Astrocyte (in vitro differentiated cells and primary cell): ENCODE data around the gene PFDN1. TPM values are rescaled to one million over a fixed set of nuclear protein-coding genes. Genes with fewer than 3 reads are reported as not detected.

ENCODE experiments used
- DNase-seq: peaks from one replicate; pipeline ENCODE4 v3.0.0-alpha.2; 2010; ENCODE audit warnings: low read depth
- FAIRE-seq: peaks from 2 replicates; lab custom pipeline; 2011; peaks lifted over from hg19 to GRCh38; lab: Jason Lieb, UNC
- H2AFZ ChIP-seq: 2 replicates; pipeline ENCODE4 v1.6.0; 2012; ENCODE audit warnings: low read depth, low read length, inconsistent platforms
- H3K27ac ChIP-seq: 2 replicates; pipeline ENCODE4 v1.5.1; 2011; ENCODE audit warnings: low read depth, low read length, inconsistent platforms
- H3K27me3 ChIP-seq: 2 replicates; pipeline ENCODE4 v1.6.0; 2011; ENCODE audit warnings: low read length, inconsistent platforms; ENCODE audit not compliant: insufficient read depth
- H3K36me3 ChIP-seq: 2 replicates; pipeline ENCODE4 v1.5.1; 2011; ENCODE audit warnings: low read length, inconsistent platforms; ENCODE audit not compliant: insufficient read depth
- H3K4me1 ChIP-seq: 2 replicates; pipeline ENCODE4 v1.5.1; 2011; ENCODE audit warnings: low read length, inconsistent platforms; ENCODE audit not compliant: insufficient read depth
- H3K4me2 ChIP-seq: 2 replicates; pipeline ENCODE4 v1.6.0; 2012; ENCODE audit warnings: low read length, inconsistent platforms
- H3K4me3 ChIP-seq: 2 replicates; pipeline ENCODE4 v1.5.1; 2011; ENCODE audit warnings: low read depth, mild to moderate bottlenecking, low read length, inconsistent platforms; ENCODE audit not compliant: insufficient read depth
- H3K79me2 ChIP-seq: 2 replicates; pipeline ENCODE4 v1.6.0; 2012; ENCODE audit warnings: mild to moderate bottlenecking, low read length, inconsistent platforms; ENCODE audit not compliant: insufficient read depth
- H3K9ac ChIP-seq: 2 replicates; pipeline ENCODE4 v1.6.0; 2012; ENCODE audit warnings: mild to moderate bottlenecking, low read length, inconsistent platforms
- H3K9me3 ChIP-seq: 2 replicates; pipeline ENCODE4 v1.5.1; 2012; ENCODE audit warnings: low read depth, mild to moderate bottlenecking, low read length, inconsistent platforms; ENCODE audit not compliant: insufficient read depth
- H4K20me1 ChIP-seq: 2 replicates; pipeline ENCODE4 v1.6.0; 2012; ENCODE audit warnings: low read length, inconsistent platforms; ENCODE audit not compliant: insufficient read depth
- H3K27ac Mint-ChIP-seq: one replicate; pipeline ENCODE4 v1.8.0; 2021; ENCODE audit warnings: mild to moderate bottlenecking, mixed read lengths; ENCODE audit not compliant: unreplicated experiment
- H3K27me3 Mint-ChIP-seq: one replicate; pipeline ENCODE4 v1.8.0; 2021; ENCODE audit warnings: low read depth, mixed read lengths; ENCODE audit not compliant: unreplicated experiment
- H3K36me3 Mint-ChIP-seq: one replicate; pipeline ENCODE4 v1.8.0; 2021; ENCODE audit warnings: low read depth, mixed read lengths; ENCODE audit not compliant: unreplicated experiment
- H3K4me1 Mint-ChIP-seq: one replicate; pipeline ENCODE4 v1.8.0; 2021; ENCODE audit warnings: low read depth, mixed read lengths; ENCODE audit not compliant: unreplicated experiment
- H3K4me3 Mint-ChIP-seq: one replicate; pipeline ENCODE4 v1.8.0; 2021; ENCODE audit warnings: mild to moderate bottlenecking, moderate library complexity, mixed read lengths; ENCODE audit not compliant: unreplicated experiment
- H3K9me3 Mint-ChIP-seq: one replicate; pipeline ENCODE4 v1.8.0; 2021; ENCODE audit warnings: mild to moderate bottlenecking, mixed read lengths; ENCODE audit not compliant: unreplicated experiment
- EZH2 ChIP-seq: IDR thresholded peaks from 2 replicates; pipeline ENCODE4 v1.6.1; 2012; ENCODE audit warnings: mild to moderate bottlenecking, low read length, inconsistent platforms; ENCODE audit not compliant: insufficient read depth
- total RNA-seq: library from RNA; stranded (reverse); gene quantifications from 2 replicates; pipeline ENCODE4 v1.2.1, GENCODE V29; 2021
- TF ChIP-seq, protein P1 (sequence below): IDR thresholded peaks from 2 replicates; pipeline ENCODE4 v1.5.1; 2011; ENCODE audit warnings: low read depth, mild to moderate bottlenecking, inconsistent platforms, low read length, moderate library complexity; ENCODE audit not compliant: insufficient read depth

PFDN1 gene
- total RNA-seq, 1 donor from 2014 or later = 202 TPM

DNA sequence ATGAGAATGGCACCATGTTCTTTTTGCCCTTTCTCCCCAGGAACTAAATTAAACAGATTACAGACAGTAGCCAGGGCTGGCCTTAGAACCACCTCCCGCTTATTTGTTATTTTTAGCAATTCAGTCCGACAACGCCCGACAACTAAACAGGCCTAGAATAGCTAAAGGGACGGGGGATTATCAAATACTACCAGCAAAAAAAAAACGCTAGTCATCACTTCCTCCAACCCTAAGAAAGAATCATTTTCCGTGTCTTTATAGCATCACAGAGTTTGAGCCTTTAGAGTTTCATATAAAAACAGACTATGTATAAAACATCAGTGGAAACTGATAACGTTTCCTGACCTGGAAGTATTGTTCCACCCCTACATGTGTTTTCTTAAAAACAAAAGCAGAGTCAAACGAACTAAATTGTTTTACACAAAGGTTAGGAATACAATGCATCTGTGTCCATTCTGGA, 35.3 kb downstream of the PFDN1 start:
- H3K36me3 Mint-ChIP-seq = peaks cover 9% of the 10 kb centered on the region
- Histone ChIP-seq H3K9ac (peak overlapping the region; percentile 17), H3K79me2 (peaks cover 81% of the 10 kb centered on the region), H2AFZ (no peak overlapping the region), H3K27ac (no peak overlapping the region), H4K20me1 (peaks cover 37% of the 10 kb centered on the region), H3K4me2 (peak overlapping the region; percentile 45), H3K4me1 (peaks cover 4% of the 10 kb centered on the region), H3K27me3 (no peaks in the 10 kb centered on the region), H3K36me3 (no peaks in the 10 kb centered on the region), H3K9me3 (no peaks in the 10 kb centered on the region), H3K4me3 (no peak overlapping the region)
- H3K4me1 Mint-ChIP-seq = peaks cover 36% of the 10 kb centered on the region
- no peaks in the 10 kb centered on the region for H3K27me3 Mint-ChIP-seq
- FAIRE-seq (no peak), DNase-seq (no peak)
- no peak for TF ChIP-seq EZH2
- TF ChIP-seq, protein P1, sequence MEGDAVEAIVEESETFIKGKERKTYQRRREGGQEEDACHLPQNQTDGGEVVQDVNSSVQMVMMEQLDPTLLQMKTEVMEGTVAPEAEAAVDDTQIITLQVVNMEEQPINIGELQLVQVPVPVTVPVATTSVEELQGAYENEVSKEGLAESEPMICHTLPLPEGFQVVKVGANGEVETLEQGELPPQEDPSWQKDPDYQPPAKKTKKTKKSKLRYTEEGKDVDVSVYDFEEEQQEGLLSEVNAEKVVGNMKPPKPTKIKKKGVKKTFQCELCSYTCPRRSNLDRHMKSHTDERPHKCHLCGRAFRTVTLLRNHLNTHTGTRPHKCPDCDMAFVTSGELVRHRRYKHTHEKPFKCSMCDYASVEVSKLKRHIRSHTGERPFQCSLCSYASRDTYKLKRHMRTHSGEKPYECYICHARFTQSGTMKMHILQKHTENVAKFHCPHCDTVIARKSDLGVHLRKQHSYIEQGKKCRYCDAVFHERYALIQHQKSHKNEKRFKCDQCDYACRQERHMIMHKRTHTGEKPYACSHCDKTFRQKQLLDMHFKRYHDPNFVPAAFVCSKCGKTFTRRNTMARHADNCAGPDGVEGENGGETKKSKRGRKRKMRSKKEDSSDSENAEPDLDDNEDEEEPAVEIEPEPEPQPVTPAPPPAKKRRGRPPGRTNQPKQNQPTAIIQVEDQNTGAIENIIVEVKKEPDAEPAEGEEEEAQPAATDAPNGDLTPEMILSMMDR = no peak
- H3K9me3 Mint-ChIP-seq = no peaks in the 10 kb centered on the region
- H3K4me3 Mint-ChIP-seq = peak overlapping the region; percentile 6
- no peak overlapping the region for H3K27ac Mint-ChIP-seq

DNA sequence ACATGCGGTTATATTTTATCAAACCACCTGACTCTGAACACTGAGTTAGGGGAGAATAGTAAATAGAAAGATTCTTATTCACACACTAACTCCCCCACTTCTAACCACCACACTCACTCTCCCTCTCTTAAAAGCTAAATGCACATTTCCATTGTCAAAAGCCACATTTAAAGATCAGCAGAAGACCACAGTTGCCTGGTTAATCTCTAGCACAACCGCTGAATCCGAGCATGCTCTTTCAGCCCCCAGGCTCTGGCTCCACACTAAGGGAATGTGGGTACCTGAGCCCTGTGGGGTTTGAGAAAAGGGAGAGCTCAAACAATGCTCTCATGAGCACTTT, 35.7 kb downstream of the PFDN1 start:
- peaks cover 9% of the 10 kb centered on the region for H3K36me3 Mint-ChIP-seq
- Histone ChIP-seq H3K4me1 (peaks cover 6% of the 10 kb centered on the region), H3K36me3 (no peaks in the 10 kb centered on the region), H3K9ac (peak overlapping the region; percentile 17), H3K9me3 (no peaks in the 10 kb centered on the region), H3K4me3 (no peak overlapping the region), H3K27ac (no peak overlapping the region), H4K20me1 (peaks cover 41% of the 10 kb centered on the region), H3K4me2 (peak overlapping the region; percentile 45), H3K27me3 (no peaks in the 10 kb centered on the region), H2AFZ (no peak overlapping the region), H3K79me2 (peaks cover 84% of the 10 kb centered on the region)
- no peaks in the 10 kb centered on the region for H3K9me3 Mint-ChIP-seq
- DNase-seq (no peak), FAIRE-seq (no peak)
- no peaks in the 10 kb centered on the region for H3K27me3 Mint-ChIP-seq
- TF ChIP-seq, protein P1 = no peak
- no peak for TF ChIP-seq EZH2
- H3K4me3 Mint-ChIP-seq = peak overlapping the region; percentile 6
- H3K27ac Mint-ChIP-seq = no peak overlapping the region
- H3K4me1 Mint-ChIP-seq = peaks cover 40% of the 10 kb centered on the region

DNA sequence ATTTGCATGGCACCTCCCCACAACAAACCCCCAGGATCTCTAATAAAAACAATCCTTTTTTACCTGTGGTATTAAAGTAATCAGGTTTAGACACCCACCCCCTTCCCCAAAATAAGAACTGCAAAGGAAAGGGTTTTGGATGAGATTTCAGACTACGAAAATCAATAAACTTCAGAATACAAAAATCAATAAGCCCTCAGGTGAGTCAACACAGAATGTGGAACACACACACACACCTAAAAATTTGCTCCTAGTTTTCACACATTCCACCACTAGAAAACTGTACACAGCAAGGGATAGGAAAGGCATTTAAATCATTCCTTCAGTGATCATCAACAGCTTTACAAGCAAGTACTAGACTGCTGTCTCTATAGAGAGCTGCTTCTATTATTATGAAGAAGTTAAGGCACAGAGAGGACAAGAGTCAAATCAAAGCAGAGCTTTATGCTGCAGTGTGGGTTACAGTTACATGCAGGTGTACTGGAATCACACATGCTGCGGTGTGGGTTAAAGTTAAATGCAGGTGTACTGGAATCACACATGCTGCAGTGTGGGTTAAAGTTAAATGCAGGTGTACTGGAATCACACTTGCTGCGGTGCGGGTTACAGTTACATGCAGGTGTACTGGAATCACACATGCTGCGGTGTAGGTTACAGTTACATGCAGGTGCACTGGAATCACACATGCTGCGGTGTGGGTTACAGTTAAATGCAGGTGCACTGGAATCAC, 36.3 kb downstream of the PFDN1 start:
- Histone ChIP-seq H3K79me2 (peaks cover 88% of the 10 kb centered on the region), H3K4me3 (no peak overlapping the region), H4K20me1 (peaks cover 47% of the 10 kb centered on the region), H3K4me2 (no peak overlapping the region), H3K27me3 (no peaks in the 10 kb centered on the region), H3K4me1 (peaks cover 11% of the 10 kb centered on the region), H3K36me3 (no peaks in the 10 kb centered on the region), H3K9ac (peak overlapping the region; percentile 17), H2AFZ (no peak overlapping the region), H3K9me3 (no peaks in the 10 kb centered on the region), H3K27ac (no peak overlapping the region)
- peak overlapping the region; percentile 89 for H3K27ac Mint-ChIP-seq
- DNase-seq (no peak), FAIRE-seq (no peak)
- no peak for TF ChIP-seq EZH2
- TF ChIP-seq, protein P1 = no peak
- H3K27me3 Mint-ChIP-seq = no peaks in the 10 kb centered on the region
- peaks cover 45% of the 10 kb centered on the region for H3K4me1 Mint-ChIP-seq
- H3K9me3 Mint-ChIP-seq = no peaks in the 10 kb centered on the region
- H3K4me3 Mint-ChIP-seq = peak overlapping the region; percentile 55
- peaks cover 11% of the 10 kb centered on the region for H3K36me3 Mint-ChIP-seq
